ENCODE results near the gene HRAS. TPM values are rescaled to one million over a fixed set of nuclear protein-coding genes. Genes with fewer than 3 reads are reported as not detected.
"Not testable (repeated sequence)": the region's sequence is repeated elsewhere in the genome, so short reads cannot be mapped to it uniquely, and the experiment has no call there.

HRAS gene
- total RNA-seq, 1 donor from 2014 or later: 63.2 TPM

DNA sequence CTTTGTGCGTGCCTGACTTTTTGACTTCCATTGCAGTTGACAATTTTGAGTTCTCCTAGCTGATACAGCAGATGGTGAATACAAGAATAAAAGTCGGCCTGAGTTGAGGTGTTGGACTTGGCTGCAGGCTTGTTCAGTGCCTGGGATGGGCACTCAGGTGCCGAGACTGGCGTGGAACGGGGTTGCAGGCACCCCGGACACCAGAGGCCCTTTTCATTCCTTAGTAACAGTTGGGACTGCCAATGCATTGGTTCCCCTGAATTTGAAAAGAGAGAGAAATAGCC is 42.2 kb upstream of the HRAS start:
- TF ChIP-seq, protein P1, sequence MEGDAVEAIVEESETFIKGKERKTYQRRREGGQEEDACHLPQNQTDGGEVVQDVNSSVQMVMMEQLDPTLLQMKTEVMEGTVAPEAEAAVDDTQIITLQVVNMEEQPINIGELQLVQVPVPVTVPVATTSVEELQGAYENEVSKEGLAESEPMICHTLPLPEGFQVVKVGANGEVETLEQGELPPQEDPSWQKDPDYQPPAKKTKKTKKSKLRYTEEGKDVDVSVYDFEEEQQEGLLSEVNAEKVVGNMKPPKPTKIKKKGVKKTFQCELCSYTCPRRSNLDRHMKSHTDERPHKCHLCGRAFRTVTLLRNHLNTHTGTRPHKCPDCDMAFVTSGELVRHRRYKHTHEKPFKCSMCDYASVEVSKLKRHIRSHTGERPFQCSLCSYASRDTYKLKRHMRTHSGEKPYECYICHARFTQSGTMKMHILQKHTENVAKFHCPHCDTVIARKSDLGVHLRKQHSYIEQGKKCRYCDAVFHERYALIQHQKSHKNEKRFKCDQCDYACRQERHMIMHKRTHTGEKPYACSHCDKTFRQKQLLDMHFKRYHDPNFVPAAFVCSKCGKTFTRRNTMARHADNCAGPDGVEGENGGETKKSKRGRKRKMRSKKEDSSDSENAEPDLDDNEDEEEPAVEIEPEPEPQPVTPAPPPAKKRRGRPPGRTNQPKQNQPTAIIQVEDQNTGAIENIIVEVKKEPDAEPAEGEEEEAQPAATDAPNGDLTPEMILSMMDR (conservative IDR thresholded peaks at IDR 0.05; ENCODE audit: low read depth, low read length): no peak
- peak overlapping the region; percentile 97 for H3K4me3 ChIP-seq (ENCODE audit: low read depth, low read length)

GRCh38 chr11:576811-577610 is 41.6 kb upstream of the HRAS start:
- peak overlapping the region; percentile 97 for H3K4me3 ChIP-seq (ENCODE audit: low read depth, low read length)
- TF ChIP-seq, protein P1 (conservative IDR thresholded peaks at IDR 0.05; ENCODE audit: low read depth, low read length): no peak
- DNase-seq (ENCODE audit: low read depth): no peak

More for the DNA sequence above, 42.2 kb upstream of the HRAS start:
- DNase-seq (ENCODE audit: low read depth): no peak

GRCh38 chr11:575996-576768 is 40.8 kb upstream of the HRAS start, which contains the start of gene PHRF1:
PHRF1 (plus strand) TSS chr11:576470; CDS start chr11:581513, 5,043 bp downstream.
- peak within 1 kb of the TSS; percentile 97 for H3K4me3 ChIP-seq (ENCODE audit: low read depth, low read length)
- DNase-seq (ENCODE audit: low read depth): peak; percentile 55
- TF ChIP-seq, protein P1 (conservative IDR thresholded peaks at IDR 0.05; ENCODE audit: low read depth, low read length): no peak

- H3K4me3 ChIP-seq (ENCODE audit: low read depth, low read length): peak overlapping the region; percentile 75
- no peak for DNase-seq (ENCODE audit: low read depth)
- TF ChIP-seq, protein P1 (conservative IDR thresholded peaks at IDR 0.05; ENCODE audit: low read depth, low read length): no peak
Observed at GRCh38 chr11:575313-575995, 40.1 kb upstream of the HRAS start.

GRCh38 chr11:574632-575312 is 39.4 kb upstream of the HRAS start:
- TF ChIP-seq, protein P1 (conservative IDR thresholded peaks at IDR 0.05; ENCODE audit: low read depth, low read length): no peak
- H3K4me3 ChIP-seq (ENCODE audit: low read depth, low read length): peak overlapping the region; percentile 75
- no peak for DNase-seq (ENCODE audit: low read depth)

- not testable (repeated sequence) for DNase-seq (ENCODE audit: low read depth)
- peak overlapping the region; percentile 75 for H3K4me3 ChIP-seq (ENCODE audit: low read depth, low read length)
Observed at GRCh38 chr11:574031-574570, 38.7 kb upstream of the HRAS start.

Measured in epithelial cell of proximal tubule (primary cell).